Hepatocyte (in vitro differentiated cells): ENCODE data around the gene CD82. TPM values are rescaled to one million over a fixed set of nuclear protein-coding genes. Genes with fewer than 3 reads are reported as not detected.
"Not testable (repeated sequence)": the region's sequence is repeated elsewhere in the genome, so short reads cannot be mapped to it uniquely, and the experiment has no call there.

ENCODE experiments used
- DNase-seq: peaks from one replicate; pipeline ENCODE4 v3.0.0-alpha.2; 2016; ENCODE audit warnings: low spot score
- H2AFZ ChIP-seq: fragments of 200-600 bp; sonication (generic); 2 replicates; pipeline ENCODE4 v1.6.0; 2016; ENCODE audit warnings: antibody characterized with exemption, mild to moderate bottlenecking
- H3K27ac ChIP-seq: fragments of 200-600 bp; sonication (generic); 2 replicates; pipeline ENCODE4 v1.5.1; 2016; ENCODE audit warnings: mild to moderate bottlenecking
- H3K27me3 ChIP-seq: fragments of 200-600 bp; sonication (generic); 2 replicates; pipeline ENCODE4 v1.6.1; 2016
- H3K36me3 ChIP-seq: fragments of 200-600 bp; sonication (generic); replicated peaks from 2 replicates; pipeline ENCODE4 v1.5.1; 2016; ENCODE audit warnings: low read depth; ENCODE audit not compliant: insufficient read depth
- H3K4me1 ChIP-seq: fragments of 200-600 bp; sonication (generic); 2 replicates; pipeline ENCODE4 v1.5.1; 2016; ENCODE audit warnings: mild to moderate bottlenecking, moderate library complexity; ENCODE audit not compliant: insufficient read depth
- H3K4me2 ChIP-seq: fragments of 200-600 bp; sonication (generic); 2 replicates; pipeline ENCODE4 v1.6.0; 2016
- H3K4me3 ChIP-seq: fragments of 200-600 bp; sonication (generic); 2 replicates; pipeline ENCODE4 v1.5.1; 2016; ENCODE audit warnings: mild to moderate bottlenecking
- H3K79me2 ChIP-seq: fragments of 200-600 bp; sonication (generic); 2 replicates; pipeline ENCODE4 v1.6.0; 2017; ENCODE audit warnings: mild to moderate bottlenecking
- H3K9me2 ChIP-seq: fragments of 200-600 bp; sonication (generic); replicated peaks from 2 replicates; pipeline ENCODE4 v1.6.0; 2017; ENCODE audit warnings: mild to moderate bottlenecking; ENCODE audit not compliant: insufficient read depth
- H3K9me3 ChIP-seq: fragments of 200-600 bp; sonication (generic); 2 replicates; pipeline ENCODE4 v1.5.1; 2016; ENCODE audit warnings: low read depth, mild to moderate bottlenecking
- H4K20me1 ChIP-seq: fragments of 200-600 bp; sonication (generic); 2 replicates; pipeline ENCODE4 v1.6.0; 2016; ENCODE audit warnings: mild to moderate bottlenecking; ENCODE audit not compliant: insufficient read depth, poor library complexity, severe bottlenecking
- EZH2 ChIP-seq: fragments of 200-600 bp; sonication (generic); IDR thresholded peaks from 2 replicates; pipeline ENCODE4 v1.6.1; 2016; ENCODE audit warnings: antibody characterized with exemption, mild to moderate bottlenecking, borderline replicate concordance
- EZH2phosphoT487 ChIP-seq: fragments of 200-600 bp; sonication (generic); IDR thresholded peaks from one replicate; pipeline ENCODE4 v1.6.1; 2018; ENCODE audit warnings: antibody characterized with exemption, mild to moderate bottlenecking, low read depth, moderate library complexity; ENCODE audit not compliant: unreplicated experiment, severe bottlenecking
- WGBS: methylation state at CpG from one replicate; pipeline ENCODE4 v1.1.6; 2016; ENCODE audit warnings: low lambda C conversion rate; ENCODE audit errors: missing lambda C conversion rate; 5-methylcytosine and 5-hydroxymethylcytosine counted together
- polyA plus RNA-seq: library from polyadenylated mRNA; unstranded; fragments of >200 nt; fragmentation: Nextera tagmentation; extraction: Ambion mirVana; gene quantifications from 2 replicates; pipeline ENCODE4 v1.2.1, GENCODE V29; 2016
- total RNA-seq: library from RNA; depleted of rRNA; stranded (reverse); fragments of >200 nt; gene quantifications from 2 replicates; pipeline ENCODE4 v1.2.3, GENCODE V29; 2014
- TF ChIP-seq, protein P1 (sequence below): fragments of 200-600 bp; sonication (generic); IDR thresholded peaks from 2 replicates; pipeline ENCODE4 v1.5.1; 2016; ENCODE audit warnings: antibody characterized with exemption, mild to moderate bottlenecking; ENCODE audit not compliant: poor library complexity

Gene CD82
- total and polyA plus RNA-seq, 2 experiments from 2014 or later = 38.7 to 157 TPM

GRCh38 chr11:44540667-44541066 is 24.8 kb upstream of the CD82 start:
- no peak overlapping the region for H3K4me3 ChIP-seq
- no peaks in the 10 kb centered on the region for H3K9me3 ChIP-seq
- H3K79me2 ChIP-seq = no peaks in the 10 kb centered on the region
- TF ChIP-seq EZH2 = no peak
- H3K4me2 ChIP-seq = no peak overlapping the region
- H3K36me3 ChIP-seq = no peaks in the 10 kb centered on the region
- no peaks in the 10 kb centered on the region for H3K9me2 ChIP-seq
- no peak for DNase-seq
- WGBS = 40% methylated on average over 2 of the region's 2 CpGs
- H4K20me1 ChIP-seq = no peaks in the 10 kb centered on the region
- no peak overlapping the region for H2AFZ ChIP-seq
- H3K27ac ChIP-seq = no peak overlapping the region
- H3K27me3 ChIP-seq = no peaks in the 10 kb centered on the region
- H3K4me1 ChIP-seq = no peaks in the 10 kb centered on the region

DNA sequence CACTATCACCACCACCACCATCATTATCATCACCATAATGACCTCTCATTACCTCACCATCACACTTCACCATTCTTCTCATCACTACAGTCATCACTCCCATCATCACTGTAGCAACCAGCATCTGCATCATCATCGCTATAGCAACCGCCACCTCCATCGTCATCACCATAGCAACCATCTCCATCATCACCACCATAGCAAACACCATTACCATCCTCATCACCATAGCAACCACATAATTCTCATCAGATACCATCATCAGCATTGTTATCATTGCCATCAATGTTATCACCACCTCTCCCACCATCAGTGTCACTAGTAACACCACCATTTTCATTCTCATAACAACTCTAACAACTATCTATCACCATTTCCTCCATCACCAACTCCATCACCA is 23.1 kb upstream of the CD82 start:
- H4K20me1 ChIP-seq = no peaks in the 10 kb centered on the region
- TF ChIP-seq EZH2 (no peak), EZH2phosphoT487 (no peak)
- TF ChIP-seq, protein P1, sequence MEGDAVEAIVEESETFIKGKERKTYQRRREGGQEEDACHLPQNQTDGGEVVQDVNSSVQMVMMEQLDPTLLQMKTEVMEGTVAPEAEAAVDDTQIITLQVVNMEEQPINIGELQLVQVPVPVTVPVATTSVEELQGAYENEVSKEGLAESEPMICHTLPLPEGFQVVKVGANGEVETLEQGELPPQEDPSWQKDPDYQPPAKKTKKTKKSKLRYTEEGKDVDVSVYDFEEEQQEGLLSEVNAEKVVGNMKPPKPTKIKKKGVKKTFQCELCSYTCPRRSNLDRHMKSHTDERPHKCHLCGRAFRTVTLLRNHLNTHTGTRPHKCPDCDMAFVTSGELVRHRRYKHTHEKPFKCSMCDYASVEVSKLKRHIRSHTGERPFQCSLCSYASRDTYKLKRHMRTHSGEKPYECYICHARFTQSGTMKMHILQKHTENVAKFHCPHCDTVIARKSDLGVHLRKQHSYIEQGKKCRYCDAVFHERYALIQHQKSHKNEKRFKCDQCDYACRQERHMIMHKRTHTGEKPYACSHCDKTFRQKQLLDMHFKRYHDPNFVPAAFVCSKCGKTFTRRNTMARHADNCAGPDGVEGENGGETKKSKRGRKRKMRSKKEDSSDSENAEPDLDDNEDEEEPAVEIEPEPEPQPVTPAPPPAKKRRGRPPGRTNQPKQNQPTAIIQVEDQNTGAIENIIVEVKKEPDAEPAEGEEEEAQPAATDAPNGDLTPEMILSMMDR = no peak
- H3K4me2 ChIP-seq = no peak overlapping the region
- WGBS = 99% methylated on average over 3 of the region's 3 CpGs
- no peak for DNase-seq
- H3K79me2 ChIP-seq = no peaks in the 10 kb centered on the region
- no peaks in the 10 kb centered on the region for H3K9me2 ChIP-seq
- no peak overlapping the region for H3K4me3 ChIP-seq
- no peak overlapping the region for H3K27ac ChIP-seq
- no peaks in the 10 kb centered on the region for H3K27me3 ChIP-seq
- no peaks in the 10 kb centered on the region for H3K4me1 ChIP-seq
- H3K9me3 ChIP-seq = no peaks in the 10 kb centered on the region
- H2AFZ ChIP-seq = no peak overlapping the region
- H3K36me3 ChIP-seq = no peaks in the 10 kb centered on the region

DNA sequence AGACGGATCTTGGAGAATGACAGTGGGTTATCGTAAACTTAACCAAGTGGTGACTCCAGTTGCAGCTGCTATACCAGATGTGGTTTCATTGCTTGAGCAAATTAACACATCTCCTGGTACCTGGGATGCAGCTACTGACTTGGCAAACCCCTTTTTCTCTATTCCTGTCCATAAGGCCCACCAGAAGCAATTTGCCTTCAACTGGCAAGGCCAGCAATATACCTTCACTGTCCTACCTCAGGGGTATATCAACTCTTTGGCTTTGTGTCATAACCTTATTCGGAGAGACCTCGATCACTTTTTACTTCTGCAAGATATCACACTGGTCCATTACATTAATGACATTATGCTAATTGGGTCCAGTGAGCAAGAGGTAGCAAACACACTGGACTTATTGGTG is 18.5 kb upstream of the CD82 start:
- not testable (repeated sequence) for H3K79me2 ChIP-seq, DNase-seq
- 85% methylated on average over 4 of the region's 4 CpGs for WGBS

GRCh38 chr11:44547534-44547933 is 17.9 kb upstream of the CD82 start:
- not testable (repeated sequence) for DNase-seq, H3K36me3 ChIP-seq
- whole genome bisulfite sequencing = 97% methylated on average over 2 of the region's 2 CpGs

More for the DNA sequence above, 18.5 kb upstream of the CD82 start:
- not testable (repeated sequence) for H3K4me2 ChIP-seq, H3K9me2 ChIP-seq, H3K4me3 ChIP-seq, H3K36me3 ChIP-seq, H3K27ac ChIP-seq, H3K9me3 ChIP-seq, H4K20me1 ChIP-seq, H3K27me3 ChIP-seq, H2AFZ ChIP-seq, H3K4me1 ChIP-seq

GRCh38 chr11:44548032-44548695 is 17.3 kb upstream of the CD82 start:
- H3K4me2 ChIP-seq = no peak overlapping the region
- 97% methylated on average over 4 of the region's 4 CpGs for WGBS
- H3K27me3 ChIP-seq = no peaks in the 10 kb centered on the region
- H3K9me2 ChIP-seq = no peaks in the 10 kb centered on the region
- H3K4me3 ChIP-seq = no peak overlapping the region
- no peak overlapping the region for H2AFZ ChIP-seq
- no peaks in the 10 kb centered on the region for H3K9me3 ChIP-seq
- no peaks in the 10 kb centered on the region for H3K4me1 ChIP-seq
- TF ChIP-seq EZH2 (no peak), EZH2phosphoT487 (no peak)
- TF ChIP-seq, protein P1 = no peak
- H3K79me2 ChIP-seq = no peaks in the 10 kb centered on the region
- no peaks in the 10 kb centered on the region for H4K20me1 ChIP-seq
- no peak overlapping the region for H3K27ac ChIP-seq
- H3K36me3 ChIP-seq = no peaks in the 10 kb centered on the region
- no peak for DNase-seq

More at GRCh38 chr11:44547534-44547933, 17.9 kb upstream of the CD82 start:
- H3K27me3 ChIP-seq, H3K4me3 ChIP-seq, H3K9me2 ChIP-seq, H3K9me3 ChIP-seq, H3K27ac ChIP-seq, H2AFZ ChIP-seq, H3K79me2 ChIP-seq, H3K4me2 ChIP-seq, H3K4me1 ChIP-seq, H4K20me1 ChIP-seq: not testable (repeated sequence)

DNA sequence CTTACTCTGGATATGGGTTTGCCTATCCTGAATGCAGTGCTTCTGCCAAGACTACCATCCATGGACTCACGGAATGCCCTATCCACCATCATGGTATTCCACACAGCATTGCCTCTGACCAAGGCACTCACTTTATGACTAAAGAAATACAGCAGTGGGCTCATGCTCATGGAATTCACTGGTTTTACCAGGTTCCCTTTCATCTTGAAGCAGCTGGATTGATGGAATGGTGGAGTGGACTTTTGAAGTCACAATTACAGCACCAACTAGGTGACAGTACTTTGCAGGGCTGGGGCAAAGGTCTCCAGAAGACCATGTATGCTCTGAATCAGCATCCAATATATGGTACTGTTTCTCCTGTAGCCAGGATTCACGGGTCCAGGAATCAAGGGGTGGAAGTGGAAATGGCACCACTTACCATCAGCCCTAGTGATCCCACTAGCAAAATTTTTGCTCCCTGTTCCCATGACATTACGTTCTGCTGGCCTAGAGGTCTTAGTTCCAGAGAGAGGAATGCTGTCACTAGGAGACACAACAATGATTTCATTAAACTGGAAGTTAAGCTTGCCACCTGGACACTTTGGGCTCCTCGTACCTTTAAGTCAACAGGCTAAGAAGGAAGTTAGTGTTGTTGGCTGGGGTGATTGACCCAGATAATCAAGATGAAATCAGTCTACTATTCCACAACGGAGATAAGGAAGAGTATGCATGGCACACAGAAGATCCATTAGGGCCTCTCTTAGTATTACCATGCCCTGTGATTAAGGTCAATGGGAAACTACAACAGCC is 16.3 kb upstream of the CD82 start:
- H2AFZ ChIP-seq, H3K36me3 ChIP-seq, DNase-seq, H3K4me2 ChIP-seq, H4K20me1 ChIP-seq, H3K9me3 ChIP-seq, H3K4me3 ChIP-seq, H3K27me3 ChIP-seq, H3K79me2 ChIP-seq, H3K9me2 ChIP-seq, H3K4me1 ChIP-seq, H3K27ac ChIP-seq: not testable (repeated sequence)
- 86% methylated on average over 5 of the region's 5 CpGs for WGBS
